Measurements from ENCODE around the gene AGAP4. TPM values are rescaled to one million over a fixed set of nuclear protein-coding genes. Genes with fewer than 3 reads are reported as not detected.
A peak's percentile ranks its signal among the peaks of the same experiment; 100 is the strongest.
"Not testable (repeated sequence)": the region's sequence is repeated elsewhere in the genome, so short reads cannot be mapped to it uniquely, and the experiment has no call there.

Gene AGAP4
- total RNA-seq, 1 experiment from 2014 or later, result 3.0 TPM

GRCh38 chr10:45803060-45804010 is 44.0 kb downstream of the AGAP4 start:
- in situ Hi-C loops (cut with HindIII; ENCODE audit: low sequenced_read_pairs); DNase-seq (ENCODE audit: low spot score): not testable (repeated sequence)

GRCh38 chr10:45794761-45795160 is 52.5 kb downstream of the AGAP4 start:
- DNase-seq (ENCODE audit: low spot score); in situ Hi-C loops (cut with HindIII; ENCODE audit: low sequenced_read_pairs): not testable (repeated sequence)

- DNase-seq (ENCODE audit: low spot score), result peak; percentile 31
- in situ Hi-C loops (cut with HindIII; ENCODE audit: low sequenced_read_pairs), result not testable (repeated sequence)
These were observed 56.4 kb downstream of the AGAP4 start for GRCh38 chr10:45790694-45791426.

GRCh38 chr10:45789991-45790390 is 57.3 kb downstream of the AGAP4 start:
- DNase-seq (ENCODE audit: low spot score); in situ Hi-C loops (cut with HindIII; ENCODE audit: low sequenced_read_pairs): not testable (repeated sequence)

- in situ Hi-C loops (cut with HindIII; ENCODE audit: low sequenced_read_pairs); DNase-seq (ENCODE audit: low spot score): not testable (repeated sequence)
These were observed 60.0 kb downstream of the AGAP4 start for GRCh38 chr10:45787212-45787741.

- DNase-seq (ENCODE audit: low spot score); in situ Hi-C loops (cut with HindIII; ENCODE audit: low sequenced_read_pairs): not testable (repeated sequence)
These were observed 61.1 kb downstream of the AGAP4 start for GRCh38 chr10:45786217-45786616.

Other genes starting within 250 kb of the AGAP4 start
- 7.9 and 8.7 TPM in 2 replicates for gene ZFAND4, start 174.7 kb downstream of the AGAP4 start, total RNA-seq (2014; rRNA removed; shearing (Covaris generic))
- gene WASHC2C, start 120.2 kb downstream of the AGAP4 start, total RNA-seq (2014; rRNA removed; shearing (Covaris generic)), result 33.7 and 34.3 TPM in 2 replicates
- gene TIMM23, start 125.0 kb upstream of the AGAP4 start, total RNA-seq (2014; rRNA removed; shearing (Covaris generic)), result 178 and 222 TPM in 2 replicates
- 75.4 and 105 TPM in 2 replicates for gene NCOA4, start 183.1 kb upstream of the AGAP4 start, total RNA-seq (2014; rRNA removed; shearing (Covaris generic))
- not detected in 2 replicates for gene MSMB, start 198.8 kb upstream of the AGAP4 start, total RNA-seq (2014; rRNA removed; shearing (Covaris generic))

All from G401 (cell line).